Activated naive CD4-positive, alpha-beta T cell (primary cell): ENCODE results near the gene SHC1.

Experiments used
- DNase-seq, 4 experiments: peaks; one replicate each; lab custom pipeline; 2025; lab: John Stamatoyannopoulos, UW

SHC1 gene

GRCh38 chr1:155008015-155008941 lies 37.7 kb upstream of the SHC1 start:
- peak in 1 of 4 experiments; percentile 26 for DNase-seq

GRCh38 chr1:155007251-155007828 lies 36.8 kb upstream of the SHC1 start:
- DNase-seq: no peak

GRCh38 chr1:155006601-155007101 lies 36.1 kb upstream of the SHC1 start:
- DNase-seq: no peak

- no peak for DNase-seq
These were observed 34.8 kb upstream of the SHC1 start for GRCh38 chr1:155005076-155006011.

- DNase-seq: no peak
These were observed 34.0 kb upstream of the SHC1 start for GRCh38 chr1:155004352-155005075.

GRCh38 chr1:155003766-155004351 lies 33.3 kb upstream of the SHC1 start:
- no peak for DNase-seq

GRCh38 chr1:155003227-155003765 lies 32.7 kb upstream of the SHC1 start:
- DNase-seq: no peak

- no peak for DNase-seq
These were observed 32.1 kb upstream of the SHC1 start, which contains the start of gene ZBTB7B for GRCh38 chr1:155002464-155003226. TSS of gene ZBTB7B (plus strand) at chr1:155002802. CDS start at chr1:155014661, 11,859 bp downstream.

GRCh38 chr1:155001675-155002463 lies 31.3 kb upstream of the SHC1 start:
- peak; percentile 86 to 95 (median 90) for DNase-seq

- no peak for DNase-seq
These were observed 30.8 kb upstream of the SHC1 start for GRCh38 chr1:155001425-155001674.

GRCh38 chr1:155000726-155001424 lies 30.3 kb upstream of the SHC1 start:
- peak; percentile 52 to 59 (median 55) for DNase-seq

GRCh38 chr1:155000411-155000725 lies 29.8 kb upstream of the SHC1 start:
- DNase-seq: no peak

- DNase-seq: no peak
These were observed 29.2 kb upstream of the SHC1 start for GRCh38 chr1:154999571-155000410.

GRCh38 chr1:154998818-154999570 lies 28.4 kb upstream of the SHC1 start:
- peak in 3 of 4 experiments; percentile 30 to 56 (median 43) for DNase-seq

- no peak for DNase-seq
These were observed 27.7 kb upstream of the SHC1 start for GRCh38 chr1:154998201-154998780.

GRCh38 chr1:154996966-154997701 lies 26.6 kb upstream of the SHC1 start:
- DNase-seq: no peak
